Liver (tissue), 9 donors: ENCODE results near the gene PTPRN2. TPM values are rescaled to one million over a fixed set of nuclear protein-coding genes. Genes with fewer than 3 reads are reported as not detected.

Source experiments
- DNase-seq: peaks from one replicate; pipeline ENCODE4 v3.0.0-alpha.2; 2017; ENCODE audit warnings: low spot score
- H3K27ac ChIP-seq, 2 donors: one replicate each; pipeline ENCODE4 v1.7.0; 2013; ENCODE audit warnings: inconsistent platforms in 2 of 2, low read length in 2 of 2, control low read depth in 1 of 2, low read depth in 1 of 2, mild to moderate bottlenecking in 1 of 2
- H3K27me3 ChIP-seq, 4 donors: one replicate each; pipeline versions ENCODE4 v1.6.1 to v1.7.0; 2013; ENCODE audit warnings: low read length in 3 of 4, inconsistent platforms in 1 of 4, mild to moderate bottlenecking in 1 of 4, moderate library complexity in 1 of 4; ENCODE audit not compliant: control insufficient read depth in 4 of 4, insufficient read depth in 4 of 4
- H3K36me3 ChIP-seq, 4 donors: one replicate each; pipeline versions ENCODE4 v1.6.1 to v1.7.0; 2013; ENCODE audit warnings: low read length in 3 of 4, mild to moderate bottlenecking in 3 of 4, low read depth in 1 of 4, moderate library complexity in 1 of 4; ENCODE audit not compliant: control insufficient read depth in 4 of 4, insufficient read depth in 3 of 4
- H3K4me1 ChIP-seq, 4 donors: one replicate each; pipeline versions ENCODE4 v1.6.1 to v1.7.0; 2013; ENCODE audit warnings: low read length in 3 of 4, mild to moderate bottlenecking in 3 of 4, moderate library complexity in 1 of 4; ENCODE audit not compliant: control insufficient read depth in 4 of 4, insufficient read depth in 4 of 4
- H3K4me3 ChIP-seq, 3 donors: one replicate each; pipeline versions ENCODE4 v1.6.1 to v1.7.0; 2013; ENCODE audit warnings: low read length in 3 of 3, control low read depth in 1 of 3, low read depth in 1 of 3, mild to moderate bottlenecking in 1 of 3
- H3K9ac ChIP-seq, 2 donors: one replicate each; pipeline ENCODE4 v1.7.0; 2013; ENCODE audit warnings: low read length in 2 of 2, mild to moderate bottlenecking in 2 of 2, moderate library complexity in 2 of 2, control low read depth in 1 of 2, low read depth in 1 of 2
- H3K9me3 ChIP-seq, 4 donors: one replicate each; pipeline versions ENCODE4 v1.6.1 to v1.7.0; 2013; ENCODE audit warnings: low read length in 3 of 4; ENCODE audit not compliant: control insufficient read depth in 4 of 4
- ATF3 ChIP-seq: IDR thresholded peaks from 2 replicates; pipeline ENCODE4 v1.6.1; 2016; ENCODE audit warnings: antibody characterized with exemption
- EGR1 ChIP-seq, 2 donors: IDR thresholded peaks; 2 replicates each; pipeline ENCODE4 v1.6.1; 2016 to 2018; ENCODE audit warnings: antibody characterized with exemption in 2 of 2, low read depth in 2 of 2
- FOXA1 ChIP-seq: IDR thresholded peaks from 2 replicates; pipeline ENCODE4 v1.6.1; 2016; ENCODE audit warnings: antibody characterized with exemption
- FOXA2 ChIP-seq: IDR thresholded peaks from 2 replicates; pipeline ENCODE4 v1.6.1; 2016; ENCODE audit warnings: antibody characterized with exemption
- HNF4A ChIP-seq, 2 donors: conservative IDR thresholded peaks; 2 replicates each; pipeline ENCODE4 v1.6.1; 2016; ENCODE audit warnings: antibody characterized with exemption in 2 of 2, mild to moderate bottlenecking in 2 of 2
- HNF4G ChIP-seq: IDR thresholded peaks from 2 replicates; pipeline ENCODE4 v1.6.1; 2016; ENCODE audit warnings: antibody characterized with exemption
- RAD21 ChIP-seq, 2 donors: IDR thresholded peaks; 2 replicates each; pipeline ENCODE4 v1.6.1; 2016; ENCODE audit warnings: antibody characterized with exemption in 2 of 2, mild to moderate bottlenecking in 2 of 2
- RXRA ChIP-seq, 2 donors: IDR thresholded peaks; 2 replicates each; pipeline ENCODE4 v1.6.1; 2017 to 2018; ENCODE audit warnings: antibody characterized with exemption in 2 of 2, mild to moderate bottlenecking in 1 of 2
- SP1 ChIP-seq: IDR thresholded peaks from 2 replicates; pipeline ENCODE4 v1.6.1; 2018; ENCODE audit warnings: antibody characterized with exemption, mild to moderate bottlenecking
- TAF1 ChIP-seq: conservative IDR thresholded peaks from 2 replicates; pipeline ENCODE4 v1.6.1; 2016; ENCODE audit warnings: antibody characterized with exemption, mild to moderate bottlenecking
- ZBTB33 ChIP-seq: IDR thresholded peaks from 2 replicates; pipeline ENCODE4 v1.6.1; 2016; ENCODE audit warnings: antibody characterized with exemption
- WGBS: extraction: QIAGEN DNeasy Blood & Tissue Kit; methylation state at CpG from one replicate; pipeline ENCODE4 v1.1.7; 2013; 5-methylcytosine and 5-hydroxymethylcytosine counted together
- polyA plus RNA-seq, 2 donors: library from polyadenylated mRNA; stranded (reverse) in 1 of 2; unstranded in 1 of 2; fragments of 200-250 nt in 1 of 2; fragments of >200 nt in 1 of 2; fragmentation: Nextera tagmentation in 1 of 2; extraction: Ambion mirVana in 1 of 2; gene quantifications; one replicate each; pipeline versions ENCODE4 v1.2.1 to v1.2.3, GENCODE V29; 2013 to 2015
- total RNA-seq, 2 donors: library from RNA; depleted of rRNA; stranded (reverse); fragments of >200 nt; gene quantifications; one replicate each; pipeline ENCODE4 v1.2.3, GENCODE V29; 2014
- TF ChIP-seq, protein P1 (sequence below): IDR thresholded peaks from 2 replicates; pipeline ENCODE4 v1.6.1; 2016; ENCODE audit warnings: antibody characterized with exemption
- TF ChIP-seq, protein P2 (sequence below): fragments of 150-350 bp; IDR thresholded peaks from 2 replicates; pipeline ENCODE4 v1.5.1; 2017; ENCODE audit warnings: improper control_type of control experiment, low read depth, low read length; ENCODE audit not compliant: missing input control
- donor health status: healthy.
- donor health status: healthy.
- donor health status: healthy.
- donor health status: healthy.
- donor health status: healthy.

PTPRN2 gene
- total and polyA plus RNA-seq, 4 donors: 0.75 to 1.9 (median 1.1) TPM

DNA sequence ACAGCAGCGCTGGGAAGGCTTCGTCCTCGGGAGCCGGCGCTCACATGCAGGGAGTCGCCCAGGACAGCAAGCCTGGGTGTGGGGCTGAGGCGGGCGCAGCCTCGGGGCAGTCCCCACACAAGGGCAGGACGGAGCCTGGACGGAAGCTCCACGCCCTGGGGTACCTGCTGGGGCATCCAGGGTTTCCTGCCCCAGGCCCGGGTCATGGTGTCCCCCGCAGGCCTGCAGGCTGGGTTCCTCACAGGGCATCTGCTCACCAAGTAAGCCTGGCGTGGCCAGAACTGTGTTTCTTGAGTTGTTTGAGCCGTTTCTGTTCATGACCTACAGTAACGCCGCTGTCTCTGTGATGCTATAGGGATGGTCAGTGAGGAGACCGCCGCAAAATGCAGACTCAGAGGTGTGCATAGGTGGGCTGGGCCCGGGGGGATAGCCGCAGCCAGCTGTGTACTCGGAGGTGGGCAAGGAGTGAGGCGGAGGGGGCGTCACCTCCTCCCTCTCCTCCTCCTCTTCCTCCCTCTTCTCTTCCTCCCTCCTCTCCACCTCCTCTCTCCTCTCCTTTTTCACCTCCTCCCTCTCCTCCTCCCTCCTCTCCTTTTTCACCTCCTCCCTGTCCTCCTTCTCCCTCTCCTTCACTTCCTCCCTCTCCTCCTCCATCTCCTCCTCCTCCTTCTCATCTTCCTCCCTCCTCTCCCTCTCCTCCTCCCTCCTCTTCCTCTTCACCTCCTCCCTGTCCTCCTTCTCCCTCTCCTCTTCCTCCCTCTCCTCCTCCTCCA lies 811.9 kb downstream of the PTPRN2 start:
- TF ChIP-seq FOXA2 (no peak), EGR1 (IDR thresholded peaks at IDR 0.05; ENCODE audit: low read depth in 2 of 2) (no peak), TAF1 (no peak), FOXA1 (no peak)
- TF ChIP-seq, protein P1, sequence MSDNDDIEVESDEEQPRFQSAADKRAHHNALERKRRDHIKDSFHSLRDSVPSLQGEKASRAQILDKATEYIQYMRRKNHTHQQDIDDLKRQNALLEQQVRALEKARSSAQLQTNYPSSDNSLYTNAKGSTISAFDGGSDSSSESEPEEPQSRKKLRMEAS: no peak
- no peaks in the 10 kb centered on the region for H3K4me1 ChIP-seq
- no peaks in the 10 kb centered on the region for H3K36me3 ChIP-seq
- H3K4me3 ChIP-seq: no peak overlapping the region
- no peaks in the 10 kb centered on the region for H3K27me3 ChIP-seq
- 83% methylated on average over 25 of the region's 25 CpGs for whole genome bisulfite sequencing
- no peak for DNase-seq
- H3K27ac ChIP-seq: no peak overlapping the region
- H3K9ac ChIP-seq: no peak overlapping the region
- peaks cover under 1 to 9% (median 4%) of the 10 kb centered on the region in 4 donors for H3K9me3 ChIP-seq

DNA sequence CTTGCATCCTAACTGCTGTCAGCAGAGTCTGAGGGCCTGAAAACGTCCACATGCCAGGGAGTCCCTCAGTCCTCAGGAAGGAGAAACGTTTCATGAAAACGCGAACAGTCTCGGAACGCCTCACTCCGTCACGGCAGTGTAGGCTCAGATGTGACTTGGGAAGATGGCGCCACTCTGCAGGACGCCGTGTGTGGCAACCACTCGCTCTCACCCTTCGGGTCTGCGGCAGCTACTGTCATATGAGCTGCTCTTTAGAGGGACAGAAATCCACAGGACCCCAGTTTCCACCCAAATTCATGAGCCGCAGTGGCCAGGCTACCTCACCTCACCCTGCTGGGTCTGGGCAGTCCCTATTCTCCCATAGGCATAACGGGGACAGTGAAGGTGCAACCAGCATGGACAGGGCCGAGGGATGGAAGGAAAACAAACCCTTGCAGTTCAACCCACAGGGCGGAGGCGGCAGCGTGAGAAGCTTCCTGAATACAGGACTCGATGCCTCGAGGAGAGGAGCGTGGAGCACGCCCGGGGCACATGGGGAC lies 812.5 kb downstream of the PTPRN2 start:
- Histone ChIP-seq H3K9me3 (peaks cover 2 to 14% (median 6%) of the 10 kb centered on the region in 4 donors), H3K4me3 (no peak overlapping the region), H3K9ac (no peak overlapping the region), H3K27me3 (no peaks in the 10 kb centered on the region), H3K4me1 (no peaks in the 10 kb centered on the region), H3K36me3 (no peaks in the 10 kb centered on the region), H3K27ac (no peak overlapping the region)
- DNase-seq: no peak
- 85% methylated on average over 25 of the region's 25 CpGs for WGBS
- TF ChIP-seq FOXA2: no peak
- no peak for TF ChIP-seq ATF3
- TF ChIP-seq, protein P2, sequence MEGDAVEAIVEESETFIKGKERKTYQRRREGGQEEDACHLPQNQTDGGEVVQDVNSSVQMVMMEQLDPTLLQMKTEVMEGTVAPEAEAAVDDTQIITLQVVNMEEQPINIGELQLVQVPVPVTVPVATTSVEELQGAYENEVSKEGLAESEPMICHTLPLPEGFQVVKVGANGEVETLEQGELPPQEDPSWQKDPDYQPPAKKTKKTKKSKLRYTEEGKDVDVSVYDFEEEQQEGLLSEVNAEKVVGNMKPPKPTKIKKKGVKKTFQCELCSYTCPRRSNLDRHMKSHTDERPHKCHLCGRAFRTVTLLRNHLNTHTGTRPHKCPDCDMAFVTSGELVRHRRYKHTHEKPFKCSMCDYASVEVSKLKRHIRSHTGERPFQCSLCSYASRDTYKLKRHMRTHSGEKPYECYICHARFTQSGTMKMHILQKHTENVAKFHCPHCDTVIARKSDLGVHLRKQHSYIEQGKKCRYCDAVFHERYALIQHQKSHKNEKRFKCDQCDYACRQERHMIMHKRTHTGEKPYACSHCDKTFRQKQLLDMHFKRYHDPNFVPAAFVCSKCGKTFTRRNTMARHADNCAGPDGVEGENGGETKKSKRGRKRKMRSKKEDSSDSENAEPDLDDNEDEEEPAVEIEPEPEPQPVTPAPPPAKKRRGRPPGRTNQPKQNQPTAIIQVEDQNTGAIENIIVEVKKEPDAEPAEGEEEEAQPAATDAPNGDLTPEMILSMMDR: no peak
- TF ChIP-seq, protein P1: no peak
- no peak for TF ChIP-seq ZBTB33
- no peak for TF ChIP-seq TAF1
- no peak for TF ChIP-seq FOXA1
- TF ChIP-seq HNF4A (conservative IDR thresholded peaks at IDR 0.05): no peak

DNA sequence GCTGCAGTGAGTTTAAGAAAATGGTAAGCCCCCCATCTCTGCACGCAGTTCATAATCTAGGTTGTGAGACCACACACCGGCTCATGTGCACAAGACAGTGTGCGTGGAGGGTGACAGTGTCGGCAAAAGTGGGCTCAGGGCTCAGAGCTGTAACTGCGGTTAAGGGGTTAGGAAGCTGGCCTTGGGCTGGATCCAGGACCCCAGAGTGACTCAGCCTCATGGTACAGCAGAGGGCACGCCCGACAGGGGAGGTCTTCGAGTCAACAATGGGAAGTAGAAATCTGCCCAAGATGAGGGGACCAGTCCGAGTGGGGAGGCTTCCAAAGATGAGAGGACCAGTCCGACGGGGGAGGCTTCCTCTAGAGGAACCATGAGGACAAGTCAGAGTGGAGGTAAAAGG lies 813.1 kb downstream of the PTPRN2 start:
- H3K27ac ChIP-seq: no peak overlapping the region
- peaks cover 2 to 14% (median 7%) of the 10 kb centered on the region in 4 donors for H3K9me3 ChIP-seq
- no peaks in the 10 kb centered on the region for H3K27me3 ChIP-seq
- no peaks in the 10 kb centered on the region for H3K4me1 ChIP-seq
- no peaks in the 10 kb centered on the region for H3K36me3 ChIP-seq
- WGBS: 83% methylated on average over 11 of the region's 11 CpGs
- H3K9ac ChIP-seq: no peak overlapping the region
- DNase-seq: no peak
- TF ChIP-seq, protein P1: no peak
- TF ChIP-seq RXRA (IDR thresholded peaks at IDR 0.05) (no peak), FOXA2 (no peak), FOXA1 (no peak), ATF3 (no peak), HNF4A (conservative IDR thresholded peaks at IDR 0.05) (no peak), HNF4G (no peak), RAD21 (IDR thresholded peaks at IDR 0.05) (no peak), SP1 (no peak)
- TF ChIP-seq, protein P2: no peak
- H3K4me3 ChIP-seq: no peak overlapping the region
